H4 (cell line): ENCODE measurements around the gene RAB3GAP2. TPM values are rescaled to one million over a fixed set of nuclear protein-coding genes. Genes with fewer than 3 reads are reported as not detected.
A peak's percentile ranks its signal among the peaks of the same experiment; 100 is the strongest.
"Not testable (repeated sequence)": the region's sequence is repeated elsewhere in the genome, so short reads cannot be mapped to it uniquely, and the experiment has no call there.

Source experiments
- DNase-seq: peaks from one replicate; pipeline ENCODE4 v3.0.0-alpha.2; 2015; ENCODE audit warnings: low spot score
- total RNA-seq: library from RNA; depleted of rRNA; stranded (reverse); fragments of >200 nt; shearing (Covaris generic); gene quantifications from 2 replicates; pipeline ENCODE4 v1.2.3, GENCODE V29; 2014

RAB3GAP2 gene
- total RNA-seq, 1 experiment from 2014 or later: 10.6 TPM

GRCh38 chr1:220204758-220205157, 67.5 kb downstream of the RAB3GAP2 start:
- not testable (repeated sequence) for DNase-seq

- DNase-seq: no peak
Measured at GRCh38 chr1:220203816-220204215, 68.4 kb downstream of the RAB3GAP2 start.

DNA sequence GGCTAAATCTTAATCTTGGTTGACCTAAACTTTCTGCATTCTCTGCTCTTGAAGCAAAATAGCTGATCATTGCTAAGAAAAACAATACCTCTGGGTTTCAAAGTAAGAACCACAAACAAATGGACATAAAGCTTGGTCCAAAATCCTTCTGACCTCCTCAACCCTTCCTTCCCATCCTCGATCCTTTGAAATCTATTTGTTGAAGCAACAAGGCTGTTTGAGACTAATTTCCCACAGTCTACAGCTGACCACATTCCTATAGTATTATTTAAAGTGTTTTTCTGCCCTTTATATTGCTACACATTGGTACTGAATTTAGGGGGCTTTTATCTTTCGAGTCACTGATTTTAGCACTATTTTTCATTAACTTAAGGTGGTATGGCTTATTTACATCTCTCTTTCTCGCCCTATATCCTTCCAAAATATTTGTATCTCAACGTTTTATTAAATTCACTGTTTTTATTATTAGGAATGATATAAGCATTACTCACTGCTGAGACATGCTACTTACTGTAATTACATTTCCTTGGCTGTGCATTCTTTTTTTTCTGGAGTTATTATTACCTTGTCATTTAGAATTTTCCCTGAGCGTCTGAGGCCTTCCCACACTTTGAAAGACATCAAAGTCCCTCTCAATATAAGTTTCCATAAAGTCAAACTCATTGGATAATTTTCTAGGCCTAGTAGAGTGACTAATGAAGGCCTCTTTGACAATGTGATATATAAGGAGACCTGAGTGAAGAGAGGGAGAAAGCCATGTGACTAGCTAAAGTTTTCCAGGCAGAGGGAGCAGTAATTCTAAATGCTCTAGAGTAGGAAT, 73.9 kb downstream of the RAB3GAP2 start:
- DNase-seq: no peak

DNA sequence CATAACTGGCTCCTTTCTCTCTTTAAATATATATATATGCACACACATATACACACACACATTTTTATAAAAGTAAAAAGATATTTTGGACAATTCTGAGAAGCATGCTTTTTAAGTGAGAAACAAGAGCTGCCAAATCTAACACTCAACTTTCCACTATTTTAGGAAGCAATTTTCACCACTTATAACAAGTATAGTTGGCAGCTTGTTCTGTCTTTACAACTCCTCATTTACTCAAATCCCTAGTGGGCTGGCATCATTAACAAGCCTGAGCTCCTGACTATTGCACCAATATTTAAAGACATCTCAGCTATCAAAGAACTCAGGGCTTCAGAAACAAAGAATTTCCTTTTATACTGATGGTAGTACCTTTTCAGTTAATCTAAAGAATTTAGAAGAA, 76.6 kb downstream of the RAB3GAP2 start:
- no peak for DNase-seq

- peak; percentile 13 for DNase-seq
Measured at GRCh38 chr1:220189750-220190347, 82.4 kb downstream of the RAB3GAP2 start.

DNA sequence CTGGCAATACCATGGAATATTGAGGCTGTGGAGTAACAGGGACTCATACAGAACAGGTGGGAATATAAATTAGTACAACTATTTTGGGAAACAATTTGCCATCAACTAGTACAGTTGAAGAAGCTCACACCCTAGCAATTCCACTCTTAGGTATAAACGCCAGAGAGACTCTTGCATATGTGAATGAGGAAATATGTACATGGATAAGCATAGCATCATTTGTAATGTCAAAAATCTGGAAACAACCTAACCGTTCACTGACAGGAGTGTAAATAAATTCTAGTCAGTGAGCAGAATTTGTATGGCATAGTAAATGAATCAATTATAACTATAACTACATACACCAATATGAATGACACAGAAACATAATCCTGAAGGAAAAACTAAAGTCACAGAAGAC, 83.7 kb downstream of the RAB3GAP2 start:
- DNase-seq: no peak

- no peak for DNase-seq
Measured at GRCh38 chr1:220186752-220187151, 85.5 kb downstream of the RAB3GAP2 start.

DNA sequence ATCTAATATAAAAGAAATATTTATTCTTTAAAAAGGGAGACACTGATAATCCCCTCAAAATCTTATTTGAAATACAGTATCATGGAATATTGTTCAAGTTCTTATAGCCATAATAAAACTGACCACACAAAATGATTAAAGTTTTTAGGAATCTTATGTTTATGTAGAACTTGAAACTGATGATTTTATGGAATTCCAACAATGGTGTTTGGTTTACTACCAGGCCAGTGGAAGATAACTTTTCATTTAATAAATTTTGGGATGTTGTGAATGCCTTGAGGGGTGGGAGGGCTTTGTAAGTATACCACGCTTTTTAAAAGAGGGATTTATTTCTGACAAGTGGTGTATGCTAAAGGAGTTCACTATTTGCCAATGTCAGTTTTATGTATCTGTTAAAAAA, 87.7 kb downstream of the RAB3GAP2 start:
- no peak for DNase-seq

DNA sequence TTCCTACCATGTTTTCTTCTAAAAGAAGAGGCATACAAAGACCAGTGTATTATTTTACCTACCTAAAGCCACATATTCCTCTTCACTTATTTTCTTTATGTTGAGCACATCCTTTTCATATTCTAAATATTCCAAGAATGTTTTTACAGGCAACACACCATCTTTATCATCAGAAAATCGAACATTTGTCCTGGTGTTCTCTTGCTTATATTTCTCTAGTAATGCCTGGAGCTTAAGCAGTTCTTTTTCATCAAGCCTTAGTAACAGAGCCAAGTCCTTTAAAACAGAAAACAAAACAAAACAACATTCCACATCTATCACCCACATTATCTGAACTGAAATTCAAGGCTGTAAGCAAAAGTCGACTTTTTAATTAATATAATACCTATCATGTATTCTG, 89.6 kb downstream of the RAB3GAP2 start:
- DNase-seq: no peak

GRCh38 chr1:220182111-220182510, 90.1 kb downstream of the RAB3GAP2 start:
- DNase-seq: no peak

DNA sequence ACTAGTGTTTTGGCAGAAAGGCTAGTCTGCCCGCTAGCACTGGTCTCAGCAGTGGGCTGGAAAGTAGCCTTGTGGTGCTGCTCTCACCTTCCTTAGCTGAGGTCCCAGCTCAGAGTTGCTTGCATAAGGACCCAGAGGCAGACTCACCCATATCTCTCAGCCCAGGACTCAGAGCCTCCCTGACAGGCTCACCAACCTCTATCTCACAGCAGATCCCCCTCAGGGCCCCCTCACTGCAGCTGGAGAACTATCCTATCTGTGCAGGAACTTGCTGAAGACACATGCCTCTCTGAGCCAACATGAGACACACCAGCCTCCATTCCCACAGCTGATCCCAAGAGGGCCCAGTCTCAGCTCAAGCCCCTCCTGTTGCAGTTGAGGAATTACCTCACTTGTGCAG, 95.7 kb downstream of the RAB3GAP2 start:
- no peak for DNase-seq

DNA sequence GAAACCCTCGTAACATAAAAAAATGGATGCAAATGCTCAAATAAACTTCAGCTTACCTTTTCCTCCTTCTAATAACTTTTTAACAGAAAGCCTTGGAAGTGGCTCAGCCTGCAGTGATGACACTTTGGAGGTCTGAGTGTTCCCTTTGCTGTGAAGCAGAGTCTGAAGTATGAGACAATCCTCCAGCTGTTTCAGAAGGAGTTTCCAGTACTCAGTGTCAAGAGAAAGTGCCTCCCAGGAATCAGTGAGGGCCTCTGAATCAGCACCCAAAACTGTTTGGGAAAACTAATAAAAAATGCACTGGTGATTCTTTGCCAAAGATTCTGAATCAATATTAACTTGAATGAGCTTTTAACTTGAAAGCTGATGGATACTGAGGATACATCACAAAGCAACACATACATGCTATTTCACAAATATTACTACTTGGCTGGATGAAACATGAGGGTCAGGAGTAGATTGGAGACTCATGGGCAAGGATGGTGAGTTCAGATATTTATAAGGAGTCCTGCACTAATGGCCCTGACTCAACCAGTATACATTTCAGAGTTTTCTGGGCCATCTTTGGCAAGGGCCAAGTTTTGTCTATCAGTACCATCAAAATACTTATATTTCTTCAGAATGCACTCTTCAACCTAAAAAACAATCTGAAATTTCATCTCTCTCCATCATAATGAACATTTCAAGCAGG, 101.3 kb downstream of the RAB3GAP2 start:
- no peak for DNase-seq

DNA sequence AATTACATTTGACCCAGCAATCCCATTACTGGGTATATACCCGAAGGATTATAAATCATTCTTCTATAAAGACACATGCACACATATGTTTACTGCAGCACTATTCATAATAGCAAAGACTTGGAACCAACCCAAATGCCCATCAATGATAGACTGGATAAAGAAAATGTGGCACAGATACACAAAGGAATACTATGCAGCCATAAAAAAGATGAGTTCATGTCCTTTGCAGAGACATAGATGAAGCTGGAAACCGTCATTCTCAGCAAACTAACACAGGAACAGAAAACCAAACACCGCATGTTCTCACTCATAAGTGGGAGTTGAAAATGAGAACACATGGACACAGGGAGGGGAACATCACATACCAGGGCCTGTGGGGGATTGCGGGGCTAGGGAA, 102.4 kb downstream of the RAB3GAP2 start:
- DNase-seq: not testable (repeated sequence)

DNA sequence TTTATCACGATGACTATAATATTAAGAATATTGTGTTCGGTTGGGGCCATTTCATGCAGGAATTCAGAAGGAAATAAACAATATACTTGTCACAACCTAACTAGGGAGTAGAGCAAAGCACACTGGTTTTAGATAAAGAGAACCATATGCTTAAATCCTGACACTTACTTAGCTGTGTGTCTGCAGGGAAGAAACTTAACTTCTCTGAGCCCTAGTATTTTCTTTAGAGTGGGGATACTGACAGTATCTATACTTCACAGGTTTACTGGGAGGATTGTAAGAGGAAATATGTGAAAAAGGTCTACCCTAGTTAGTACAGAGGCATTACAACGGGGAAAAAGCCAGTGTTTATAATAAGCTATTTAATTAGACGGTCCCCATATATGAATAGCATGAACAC, 105.4 kb downstream of the RAB3GAP2 start:
- no peak for DNase-seq

GRCh38 chr1:220164517-220164916, 107.7 kb downstream of the RAB3GAP2 start:
- no peak for DNase-seq

GRCh38 chr1:220164116-220164515, 108.1 kb downstream of the RAB3GAP2 start:
- DNase-seq: no peak

- DNase-seq: no peak
Measured at GRCh38 chr1:220160027-220160426, 112.2 kb downstream of the RAB3GAP2 start.

- DNase-seq: no peak
Measured at GRCh38 chr1:220159041-220159440, 113.2 kb downstream of the RAB3GAP2 start.

DNA sequence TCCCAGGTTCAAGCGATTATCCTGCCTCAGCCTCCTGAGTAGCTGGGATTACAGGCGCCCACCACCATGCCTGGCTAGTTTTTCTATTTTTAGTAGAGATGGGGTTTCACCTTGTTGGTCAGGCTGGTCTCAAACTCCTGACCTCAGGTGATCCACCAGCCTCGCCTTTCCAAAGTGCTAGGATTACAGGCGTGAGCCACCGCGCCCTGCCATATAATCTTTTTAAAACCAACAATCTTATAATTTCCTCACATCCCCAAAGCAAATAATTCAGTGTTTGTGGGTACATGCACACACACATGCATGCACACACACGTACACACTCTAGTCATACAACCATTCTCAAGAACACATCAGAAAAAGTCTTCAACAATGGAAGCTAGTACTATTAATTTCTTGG, 113.7 kb downstream of the RAB3GAP2 start:
- DNase-seq: not testable (repeated sequence)

GRCh38 chr1:220157738-220158137, 114.5 kb downstream of the RAB3GAP2 start:
- DNase-seq: no peak

DNA sequence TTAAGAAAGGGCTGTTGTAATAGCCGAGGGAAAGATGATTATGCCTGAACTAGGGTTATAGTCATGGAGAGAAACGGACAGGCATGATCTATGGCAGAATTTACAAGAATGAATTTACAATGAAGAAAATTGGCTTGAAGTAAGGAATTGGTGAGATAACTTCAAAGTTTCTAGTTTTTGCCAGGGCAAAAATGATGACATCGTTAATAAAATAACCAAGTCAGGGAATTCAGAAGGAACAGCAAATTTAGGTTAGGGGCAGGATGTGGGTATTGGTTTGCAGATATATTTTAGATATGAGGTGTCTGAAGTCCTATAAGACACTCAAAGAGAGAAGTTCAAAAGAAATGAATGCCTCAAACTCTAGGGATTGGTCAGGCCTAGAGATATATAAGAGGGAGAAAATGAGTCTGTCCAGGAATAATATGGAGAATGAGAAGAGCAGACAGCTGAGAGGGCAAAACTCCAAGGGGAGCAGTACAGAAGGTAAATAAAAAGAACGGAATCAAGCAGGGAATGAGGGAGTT, 115.6 kb downstream of the RAB3GAP2 start:
- DNase-seq: no peak

- no peak for DNase-seq
Measured at GRCh38 chr1:220153147-220153546, 119.1 kb downstream of the RAB3GAP2 start.

GRCh38 chr1:220151454-220151853, 120.8 kb downstream of the RAB3GAP2 start:
- no peak for DNase-seq
